ENCODE data around the gene MESP2. TPM values are rescaled to one million over a fixed set of nuclear protein-coding genes. Genes with fewer than 3 reads are reported as not detected.
A peak's percentile ranks its signal among the peaks of the same experiment; 100 is the strongest.

MESP2 gene
- total and polyA plus RNA-seq, 3 donors from 2014 or later, result 1.3 to 2.9 (median 2.2) TPM

GRCh38 chr15:89768071-89768500 is 8.0 kb upstream of the MESP2 start:
- WGBS, 2 donors, result 52 to 68% methylated on average over 4 to 7 of the region's 7 CpGs
- no peaks in the 10 kb centered on the region for H3K36me3 ChIP-seq (ENCODE audit: low read depth, missing control alignments)
- H3K4me3 ChIP-seq, result no peak overlapping the region
- no peak overlapping the region for H3K27ac ChIP-seq
- no peaks in the 10 kb centered on the region for H3K4me1 ChIP-seq
- intact Hi-C loops (cut with DNase I; ENCODE audit: low total_unique reads), result loop anchor here (10.0 kb wide), 1 partner anchor 107 kb away; no protein-coding TSS in a partner anchor
- no peaks in the 10 kb centered on the region for H3K27me3 ChIP-seq
- peak; percentile 63 for DNase-seq
- TF ChIP-seq CTCF (IDR thresholded peaks at IDR 0.05), result no peak
- TF ChIP-seq POLR2A (IDR thresholded peaks at IDR 0.05), result no peak
- H3K9me3 ChIP-seq, result no peaks in the 10 kb centered on the region

- H3K27ac ChIP-seq, result no peak overlapping the region
- TF ChIP-seq CTCF (IDR thresholded peaks at IDR 0.05), result no peak
- TF ChIP-seq POLR2A (IDR thresholded peaks at IDR 0.05), result no peak
- no peak overlapping the region for H3K4me3 ChIP-seq
- no peaks in the 10 kb centered on the region for H3K36me3 ChIP-seq (ENCODE audit: low read depth, missing control alignments)
- H3K4me1 ChIP-seq, result no peaks in the 10 kb centered on the region
- intact Hi-C loops (cut with DNase I; ENCODE audit: low total_unique reads), result loop anchor here (10.0 kb wide), 1 partner anchor 105 kb away; no protein-coding TSS in a partner anchor
- no peak for DNase-seq
- H3K27me3 ChIP-seq, result no peaks in the 10 kb centered on the region
- WGBS, 2 donors, result 89 to 95% methylated on average over 3 of the region's 3 CpGs
- H3K9me3 ChIP-seq, result no peaks in the 10 kb centered on the region
Observed at GRCh38 chr15:89769366-89769765, 6.8 kb upstream of the MESP2 start.

DNA sequence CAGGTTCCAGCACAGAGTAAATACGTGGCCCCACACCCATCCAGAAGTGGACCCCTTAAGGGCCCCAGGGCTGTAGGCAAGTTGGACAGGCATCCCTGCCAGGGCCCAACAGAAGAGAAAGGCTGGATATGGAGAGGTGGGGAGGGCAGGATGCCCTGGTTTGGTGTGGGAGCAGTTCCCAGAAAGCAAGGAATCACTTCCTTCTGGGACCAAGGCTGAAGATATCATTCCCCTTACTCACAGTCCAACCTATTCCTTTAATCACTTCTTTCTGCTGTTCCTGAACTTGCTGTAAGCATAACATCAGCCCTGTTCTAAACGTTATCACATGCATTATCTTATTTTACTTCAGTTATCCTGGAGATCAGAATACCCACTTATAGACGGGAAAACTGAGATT is 6.1 kb upstream of the MESP2 start:
- TF ChIP-seq POLR2A (IDR thresholded peaks at IDR 0.05), result no peak
- TF ChIP-seq CTCF (IDR thresholded peaks at IDR 0.05), result no peak
- no peak overlapping the region for H3K4me3 ChIP-seq
- H3K36me3 ChIP-seq (ENCODE audit: low read depth, missing control alignments), result no peaks in the 10 kb centered on the region
- no peak overlapping the region for H3K27ac ChIP-seq
- DNase-seq, result no peak
- H3K27me3 ChIP-seq, result no peaks in the 10 kb centered on the region
- intact Hi-C loops (cut with DNase I; ENCODE audit: low total_unique reads), result no loop called here
- no peaks in the 10 kb centered on the region for H3K4me1 ChIP-seq
- no peaks in the 10 kb centered on the region for H3K9me3 ChIP-seq
- WGBS, 2 donors, result 81 to 84% methylated on average over 3 of the region's 3 CpGs

GRCh38 chr15:89772932-89773583 is 3.1 kb upstream of the MESP2 start:
- H3K36me3 ChIP-seq (ENCODE audit: low read depth, missing control alignments), result no peaks in the 10 kb centered on the region
- H3K4me3 ChIP-seq, result no peak overlapping the region
- intact Hi-C loops (cut with DNase I; ENCODE audit: low total_unique reads), result no loop called here
- TF ChIP-seq POLR2A (IDR thresholded peaks at IDR 0.05) (no peak), CTCF (IDR thresholded peaks at IDR 0.05) (peak in 1 of 3 experiments; percentile 11)
- H3K9me3 ChIP-seq, result no peaks in the 10 kb centered on the region
- no peaks in the 10 kb centered on the region for H3K27me3 ChIP-seq
- peaks cover 7% of the 10 kb centered on the region for H3K4me1 ChIP-seq
- WGBS, 2 donors, result 69 to 76% methylated on average over 3 of the region's 3 CpGs
- no peak for DNase-seq
- no peak overlapping the region for H3K27ac ChIP-seq

GRCh38 chr15:89774492-89774891 is 1.6 kb upstream of the MESP2 start:
- no peaks in the 10 kb centered on the region for H3K36me3 ChIP-seq (ENCODE audit: low read depth, missing control alignments)
- no peaks in the 10 kb centered on the region for H3K27me3 ChIP-seq
- H3K27ac ChIP-seq, result no peak overlapping the region
- H3K4me3 ChIP-seq, result no peak overlapping the region
- DNase-seq, result no peak
- WGBS, 2 donors, result 89 to 97% methylated on average over 5 of the region's 5 CpGs
- no peak for TF ChIP-seq POLR2A (IDR thresholded peaks at IDR 0.05)
- no peak for TF ChIP-seq CTCF (IDR thresholded peaks at IDR 0.05)
- intact Hi-C loops (cut with DNase I; ENCODE audit: low total_unique reads), result no loop called here
- H3K9me3 ChIP-seq, result no peaks in the 10 kb centered on the region
- H3K4me1 ChIP-seq, result peaks cover 7% of the 10 kb centered on the region
